SK-N-SH (cell line): Measurements from ENCODE around the gene ARHGEF37. TPM values are rescaled to one million over a fixed set of nuclear protein-coding genes. Genes with fewer than 3 reads are reported as not detected.

Experiments
- CTCF ChIA-PET: fragments of 300-600, 350-600 bp; formaldehyde crosslinking; extraction: SDS; loops from one replicate; lab custom pipeline; 2021; lab: Yijun Ruan, JAX
- POLR2A ChIA-PET: fragments of 350-600 bp; sonication (Branson Sonifier 250); formaldehyde crosslinking; extraction: SDS; loops from one replicate; lab custom pipeline; 2020; ENCODE audit warnings: antibody characterized with exemption, inconsistent platforms; lab: Yijun Ruan, JAX
- DNase-seq: peaks from one replicate; pipeline ENCODE4 v3.0.0; 2012
- H2AFZ ChIP-seq: fragments of 200-600 bp; sonication (generic); 2 replicates; pipeline ENCODE4 v1.8.1; 2016; ENCODE audit warnings: antibody characterized with exemption, mild to moderate bottlenecking, low read depth
- H3F3A ChIP-seq: fragments of 200-600 bp; sonication (generic); replicated peaks from 2 replicates; pipeline ENCODE3; 2016; ENCODE audit warnings: antibody characterized with exemption, mild to moderate bottlenecking; ENCODE audit not compliant: insufficient read depth
- H3K27ac ChIP-seq, 2 experiments: fragments of 200-500 bp in 1 of 2; fragments of 200-600 bp in 1 of 2; sonication (Bioruptor generic) in 1 of 2; sonication (generic), shearing (Covaris generic) in 1 of 2; 2 replicates each; pipeline versions ENCODE4 v1.5.1 to v1.6.1; 2014 to 2016; ENCODE audit warnings: low read depth in 2 of 2, inconsistent platforms in 1 of 2, low read length in 1 of 2, mild to moderate bottlenecking in 1 of 2, mixed read lengths in 1 of 2
- H3K27me3 ChIP-seq: fragments of 200-600 bp; sonication (generic), shearing (Covaris generic); 2 replicates; pipeline ENCODE4 v1.6.1; 2016; ENCODE audit warnings: mixed run types; ENCODE audit not compliant: insufficient read depth
- H3K36me3 ChIP-seq, 2 experiments: fragments of 200-500 bp in 1 of 2; fragments of 200-600 bp in 1 of 2; sonication (Bioruptor generic) in 1 of 2; sonication (generic) in 1 of 2; replicated peaks in 1 of 2; 2 replicates each; pipeline versions ENCODE3 to v1.5.1; 2014 to 2016; ENCODE audit warnings: low read length in 1 of 2, mild to moderate bottlenecking in 1 of 2; ENCODE audit not compliant: insufficient read depth in 2 of 2, control insufficient read depth in 1 of 2
- H3K4me1 ChIP-seq, 2 experiments: fragments of 200-500 bp in 1 of 2; fragments of 200-600 bp in 1 of 2; sonication (Bioruptor generic) in 1 of 2; sonication (generic), shearing (Covaris generic) in 1 of 2; 2 replicates each; pipeline versions ENCODE4 v1.5.1 to v1.6.1; 2014 to 2016; ENCODE audit warnings: low read depth in 1 of 2, low read length in 1 of 2, mixed run types in 1 of 2; ENCODE audit not compliant: insufficient read depth in 2 of 2, control insufficient read depth in 1 of 2
- H3K4me2 ChIP-seq: fragments of 200-600 bp; sonication (generic), shearing (Covaris generic); 2 replicates; pipeline ENCODE4 v1.6.1; 2017; ENCODE audit warnings: mixed run types
- H3K4me3 ChIP-seq, 2 experiments: fragments of 200-500 bp in 1 of 2; fragments of 200-600 bp in 1 of 2; sonication (Bioruptor generic) in 1 of 2; sonication (generic), shearing (Covaris generic) in 1 of 2; 2 replicates each; pipeline versions ENCODE4 v1.5.1 to v1.8.1; 2014 to 2016; ENCODE audit warnings: low read depth in 2 of 2, inconsistent platforms in 1 of 2, low read length in 1 of 2, mild to moderate bottlenecking in 1 of 2, mixed read lengths in 1 of 2, moderate library complexity in 1 of 2
- H3K79me2 ChIP-seq: fragments of 200-600 bp; sonication (generic); 2 replicates; pipeline ENCODE4 v1.8.1; 2017; ENCODE audit warnings: mild to moderate bottlenecking; ENCODE audit not compliant: insufficient read depth
- H3K9ac ChIP-seq: fragments of 200-600 bp; sonication (generic); 2 replicates; pipeline ENCODE4 v1.6.1; 2017; ENCODE audit warnings: mixed run types
- H3K9me2 ChIP-seq: fragments of 200-600 bp; sonication (generic); 2 replicates; pipeline ENCODE4 v1.6.1; 2017; ENCODE audit warnings: mixed run types
- H3K9me3 ChIP-seq: fragments of 200-600 bp; sonication (generic); 2 replicates; pipeline ENCODE4 v1.6.1; 2017; ENCODE audit warnings: mixed run types, mild to moderate bottlenecking, moderate library complexity
- H4K20me1 ChIP-seq: fragments of 200-600 bp; sonication (generic); 2 replicates; pipeline ENCODE4 v1.6.1; 2017; ENCODE audit warnings: mild to moderate bottlenecking, mixed run types; ENCODE audit not compliant: insufficient read depth
- ELF1 ChIP-seq: IDR thresholded peaks from 2 replicates; pipeline ENCODE4 v1.4.0; 2012
- EP300 ChIP-seq, 2 experiments: IDR thresholded peaks; 2 replicates each; pipeline versions ENCODE4 v1.4.0 to v1.6.1; 2012; ENCODE audit warnings: borderline replicate concordance in 1 of 2, low read depth in 1 of 2, low read length in 1 of 2
- EZH2phosphoT487 ChIP-seq: fragments of 200-600 bp; sonication (generic); IDR thresholded peaks from 2 replicates; pipeline ENCODE4 v1.6.1; 2017; ENCODE audit warnings: low read depth, mixed run types, mild to moderate bottlenecking, antibody characterized with exemption, moderate library complexity, borderline replicate concordance
- GABPA ChIP-seq: IDR thresholded peaks from 2 replicates; pipeline ENCODE4 v1.4.0; 2012; ENCODE audit warnings: low read depth, mild to moderate bottlenecking
- GATA2 ChIP-seq: sonication (generic); formaldehyde crosslinking; IDR thresholded peaks from 2 replicates; pipeline ENCODE4 v1.5.0; 2020; ENCODE audit warnings: mild to moderate bottlenecking, missing genetic modification reagents
- IRF3 ChIP-seq: fragments of 150-350 bp; IDR thresholded peaks from 2 replicates; pipeline ENCODE4 v1.6.1; 2016; ENCODE audit warnings: mild to moderate bottlenecking, low read depth, low read length
- MAX ChIP-seq: IDR thresholded peaks from 2 replicates; pipeline ENCODE4 v1.4.0; 2012; ENCODE audit warnings: low read depth
- MEF2A ChIP-seq: IDR thresholded peaks from 2 replicates; pipeline ENCODE4 v1.4.0; 2012; ENCODE audit warnings: low read depth, borderline replicate concordance
- MXI1 ChIP-seq: IDR thresholded peaks from 2 replicates; pipeline ENCODE4 v1.6.1; 2012; ENCODE audit warnings: mild to moderate bottlenecking, low read depth, low read length, improper control_type of control experiment
- NFIC ChIP-seq: IDR thresholded peaks from 2 replicates; pipeline ENCODE4 v1.4.0; 2012; ENCODE audit warnings: borderline replicate concordance
- NRF1 ChIP-seq: IDR thresholded peaks from 2 replicates; pipeline ENCODE4 v1.6.1; 2012; ENCODE audit warnings: low read depth, mild to moderate bottlenecking, low read length
- POLR2AphosphoS5 ChIP-seq: IDR thresholded peaks from 2 replicates; pipeline ENCODE4 v1.6.1; 2012; ENCODE audit warnings: low read depth, low read length
- RCOR1 ChIP-seq: fragments of 150-350 bp; IDR thresholded peaks from 2 replicates; pipeline ENCODE4 v1.6.1; 2017; ENCODE audit warnings: antibody characterized with exemption, low read length
- REST ChIP-seq: IDR thresholded peaks from 2 replicates; pipeline ENCODE4 v1.6.1; 2012; ENCODE audit warnings: mild to moderate bottlenecking, low read depth, low read length, moderate library complexity
- RXRA ChIP-seq: IDR thresholded peaks from 2 replicates; pipeline ENCODE4 v1.4.0; 2012; ENCODE audit warnings: low read depth, mild to moderate bottlenecking, borderline replicate concordance
- TCF12 ChIP-seq: IDR thresholded peaks from 2 replicates; pipeline ENCODE4 v1.4.0; 2012
- USF1 ChIP-seq: IDR thresholded peaks from 2 replicates; pipeline ENCODE4 v1.4.0; 2012; ENCODE audit warnings: low read depth, borderline replicate concordance
- YY1 ChIP-seq: IDR thresholded peaks from 2 replicates; pipeline ENCODE4 v1.4.0; 2012; ENCODE audit warnings: low read depth, mild to moderate bottlenecking
- ZBTB33 ChIP-seq: IDR thresholded peaks from 2 replicates; pipeline ENCODE4 v1.4.0; 2012; ENCODE audit warnings: low read depth, borderline replicate concordance
- WGBS: methylation state at CpG from one replicate; pipeline ENCODE4 v1.1.6; 2017; ENCODE audit warnings: low lambda C conversion rate; 5-methylcytosine and 5-hydroxymethylcytosine counted together
- polyA plus RNA-seq, 3 experiments: library from polyadenylated mRNA; depleted of rRNA; stranded (reverse); fragments of >200 nt; gene quantifications; 2 replicates each; pipeline ENCODE4 v1.2.3, GENCODE V29; 2012

The ARHGEF37 gene
- 0.94 and 1.3 TPM in 2 replicates for polyA plus RNA-seq (2012; rRNA removed)
- 0.76 and 1.1 TPM in 2 replicates for polyA plus RNA-seq (2012; cell fraction: cytosol; rRNA removed)
- 1.2 and 2.1 TPM in 2 replicates for polyA plus RNA-seq (2012; cell fraction: nucleus; rRNA removed)

- 0 out of 2 replicates have a peak, but pooled peaks have one; percentile 26 for TF ChIP-seq POLR2AphosphoS5
- TF ChIP-seq ZBTB33, result no peak
- 0 out of 2 replicates have a peak, but pooled peaks have one; percentile 17 for TF ChIP-seq NRF1
- peak; percentile 82 for TF ChIP-seq NFIC
- TF ChIP-seq TCF12, result no peak
- TF ChIP-seq MXI1, result 0 out of 2 replicates have a peak, but pooled peaks have one; percentile 19
- TF ChIP-seq MAX, result 0 out of 2 replicates have a peak, but pooled peaks have one; percentile 24
- TF ChIP-seq YY1, result no peak
- TF ChIP-seq, all 33 proteins: peak for 5
- ChIA-PET POLR2A (interaction anchor here (0.8 to 1.4 kb wide), 5 partner anchors 30 to 236 kb away, joined by 3 read pairs; partner anchors contain the start of genes CSNK1A1 and GRPEL2), CTCF (interaction anchor here (1.0 to 4.0 kb wide), 7 partner anchors 17 to 247 kb away, joined by 3 to 16 read pairs (median 4); partner anchors contain the start of gene CSNK1A1)
- H3K9ac ChIP-seq, result peak within 1 kb of the TSS; percentile 39; the same call in 1 of the 2 replicates
- WGBS, result 3% methylated on average over 23 of the region's 56 CpGs
- no peaks in the 10 kb centered on the region for H3K9me2 ChIP-seq
- no peaks in the 10 kb centered on the region for H3K9me3 ChIP-seq
- H2AFZ ChIP-seq, result peak within 1 kb of the TSS; percentile 87
- H3K27ac ChIP-seq, result peak within 1 kb of the TSS in 1 of 2 experiments; percentile 73; a peak in 2 of 4 replicates
- no peaks in the 10 kb centered on the region for H4K20me1 ChIP-seq
- H3K4me2 ChIP-seq, result peak within 1 kb of the TSS; percentile 77
- H3K4me3 ChIP-seq, result peak within 1 kb of the TSS; percentile 52 to 58
- peak; percentile 87 for DNase-seq
- no peaks in the 10 kb centered on the region for H3K36me3 ChIP-seq
- H3K79me2 ChIP-seq, result no peaks in the 10 kb centered on the region
- H3K4me1 ChIP-seq, result peaks cover 0 to 15% of the 10 kb centered on the region in 2 experiments; a peak in 2 of 4 replicates
- H3K27me3 ChIP-seq, result no peaks in the 10 kb centered on the region
- peaks cover 6% of the 10 kb centered on the region for H3F3A ChIP-seq
These were observed at the start of gene ARHGEF37 for GRCh38 chr5:149581192-149581861. TSS of gene ARHGEF37 (plus strand) at chr5:149581498. CDS start at chr5:149597770, 16,272 bp downstream.

GRCh38 chr5:149532413-149532812 is 48.9 kb upstream of the ARHGEF37 start:
- 93% methylated on average over 7 of the region's 7 CpGs for WGBS
- H3K27ac ChIP-seq, result no peak overlapping the region
- peaks cover 100% of the 10 kb centered on the region for H4K20me1 ChIP-seq
- ChIA-PET CTCF (interaction anchor here (0.8 to 3.7 kb wide), 3 partner anchors 17 to 90 kb away, joined by 3 to 9 read pairs (median 3); partner anchors contain the start of gene CSNK1A1), POLR2A (no interaction called here)
- peaks cover 3 to 7% of the 10 kb centered on the region in 2 experiments; a peak in 3 of 4 replicates for H3K4me1 ChIP-seq
- H2AFZ ChIP-seq, result no peak overlapping the region
- H3K36me3 ChIP-seq, result peaks cover 9 to 58% of the 10 kb centered on the region in 2 experiments
- H3K9me3 ChIP-seq, result no peaks in the 10 kb centered on the region
- H3K9ac ChIP-seq, result no peak overlapping the region
- no peak for DNase-seq
- H3K4me3 ChIP-seq, result no peak overlapping the region
- H3K27me3 ChIP-seq, result no peaks in the 10 kb centered on the region
- peaks cover 12% of the 10 kb centered on the region for H3F3A ChIP-seq
- no peak overlapping the region for H3K4me2 ChIP-seq
- H3K79me2 ChIP-seq, result peaks cover 100% of the 10 kb centered on the region
- no peaks in the 10 kb centered on the region for H3K9me2 ChIP-seq
- TF ChIP-seq IRF3 (no peak), ELF1 (no peak), NRF1 (no peak), TCF12 (no peak), USF1 (no peak), MEF2A (no peak), RXRA (no peak), GATA2 (CRISPR knock-in tag) (no peak), REST (no peak), EP300 (IDR thresholded peaks at IDR 0.05; ENCODE audit: borderline replicate concordance in 1 of 2, low read depth in 1 of 2, low read length in 1 of 2) (no peak), GABPA (no peak), EZH2phosphoT487 (no peak), RCOR1 (no peak)
